Stimulated activated CD8-positive, alpha-beta memory T cell treated with anti-CD3 and anti-CD28 coated beads, Interleukin-7, amount 100 ng/mL, for 1 hour (primary cell): Measurements from ENCODE around the gene WBP1L.
A peak's percentile ranks its signal among the peaks of the same experiment; 100 is the strongest.
"Not testable (repeated sequence)": the region's sequence is repeated elsewhere in the genome, so short reads cannot be mapped to it uniquely, and the experiment has no call there.

ENCODE experiments used
- DNase-seq, 2 donors: peaks; one replicate each; pipeline ENCODE4 v3.0.0-alpha.2; 2020; ENCODE audit warnings: low read depth in 2 of 2

The WBP1L gene

GRCh38 chr10:102723989-102724388 lies 19.8 kb upstream of the WBP1L start:
- no peak for DNase-seq

GRCh38 chr10:102726274-102726673 lies 17.5 kb upstream of the WBP1L start:
- no peak for DNase-seq

GRCh38 chr10:102727037-102727818 lies 16.5 kb upstream of the WBP1L start:
- no peak for DNase-seq

GRCh38 chr10:102729029-102730026 lies 14.4 kb upstream of the WBP1L start:
- peak in 1 of 2 donors; percentile 32 for DNase-seq

GRCh38 chr10:102731222-102731800 lies 12.4 kb upstream of the WBP1L start:
- no peak for DNase-seq

GRCh38 chr10:102732661-102733060 lies 11.1 kb upstream of the WBP1L start:
- no peak for DNase-seq

- DNase-seq: no peak
These were observed 8.6 kb upstream of the WBP1L start for GRCh38 chr10:102735065-102735562.

GRCh38 chr10:102738692-102739121 lies 5.0 kb upstream of the WBP1L start:
- DNase-seq: no peak

GRCh38 chr10:102740229-102740628 lies 3.5 kb upstream of the WBP1L start:
- no peak for DNase-seq

- DNase-seq: no peak
These were observed 2.0 kb upstream of the WBP1L start for GRCh38 chr10:102741726-102742237.

- DNase-seq: not testable (repeated sequence)
These were observed 1.4 kb upstream of the WBP1L start for GRCh38 chr10:102742313-102742712.

- no peak for DNase-seq
These were observed 615 bp upstream of the WBP1L start for GRCh38 chr10:102743078-102743587.

- DNase-seq: no peak
These were observed 765 bp downstream of the WBP1L start for GRCh38 chr10:102744374-102745051.

- DNase-seq: no peak
These were observed 1.4 kb downstream of the WBP1L start for GRCh38 chr10:102745157-102745556.

GRCh38 chr10:102752266-102752930 lies 8.7 kb downstream of the WBP1L start:
- DNase-seq: no peak

- DNase-seq: no peak
These were observed 9.4 kb downstream of the WBP1L start for GRCh38 chr10:102752934-102753664.

- DNase-seq: no peak
These were observed 10.0 kb downstream of the WBP1L start for GRCh38 chr10:102753718-102754117.

- no peak for DNase-seq
These were observed 13.6 kb downstream of the WBP1L start for GRCh38 chr10:102757323-102757722.

- DNase-seq: no peak
These were observed 14.6 kb downstream of the WBP1L start for GRCh38 chr10:102758240-102758932.
